Psoas muscle (tissue), 8 donors: Measurements from ENCODE around the gene METTL1. TPM values are rescaled to one million over a fixed set of nuclear protein-coding genes. Genes with fewer than 3 reads are reported as not detected.
A peak's percentile ranks its signal among the peaks of the same experiment; 100 is the strongest.

Experiments
- ATAC-seq, 4 donors: fragments of 200-7000 bp; cut with Tn5 transposase; one replicate each; pipeline ENCODE4 v1.9.1; 2020; ENCODE audit warnings: moderate library complexity in 3 of 4, mild to moderate bottlenecking in 2 of 4
- DNase-seq, 2 donors: peaks; one replicate each; pipeline ENCODE4 v3.0.0-alpha.2; 2020
- H3K27ac ChIP-seq: fragments of 200-600 bp; one replicate; pipeline ENCODE4 v1.8.0; 2022
- H3K27me3 ChIP-seq, 3 donors: fragments of 200-600 bp in 1 of 3; one replicate each; pipeline versions ENCODE4 v1.6.1 to v1.8.0; 2013 to 2022; ENCODE audit warnings: low read length in 2 of 3, mild to moderate bottlenecking in 2 of 3, moderate library complexity in 1 of 3; ENCODE audit not compliant: insufficient read depth in 3 of 3
- H3K36me3 ChIP-seq, 2 donors: fragments of 200-600 bp in 1 of 2; one replicate each; pipeline versions ENCODE4 v1.6.1 to v1.8.0; 2013 to 2022; ENCODE audit warnings: low read depth in 1 of 2, mild to moderate bottlenecking in 1 of 2, moderate library complexity in 1 of 2; ENCODE audit not compliant: insufficient read depth in 1 of 2
- H3K4me1 ChIP-seq: fragments of 200-600 bp; one replicate; pipeline ENCODE4 v1.8.0; 2022
- H3K4me3 ChIP-seq: fragments of 200-600 bp; one replicate; pipeline ENCODE4 v1.8.0; 2022; ENCODE audit warnings: mild to moderate bottlenecking
- H3K9me3 ChIP-seq: fragments of 200-600 bp; one replicate; pipeline ENCODE4 v1.8.0; 2022
- WGBS, 3 donors: extraction: QIAGEN DNeasy Blood & Tissue Kit; methylation state at CpG; one replicate each; pipeline versions ENCODE4 v1.1.6 to v1.1.7; 2013; 5-methylcytosine and 5-hydroxymethylcytosine counted together
- intact Hi-C, 2 donors: fragments of 100-400 bp; cut with DNase I; formaldehyde crosslinking; loops; one replicate each; pipeline versions ENCODE4 v1.11.0 to v1.14.2; 2022
- polyA plus RNA-seq, 3 donors: library from polyadenylated mRNA; stranded (reverse); fragments of 200-250 nt; gene quantifications; one replicate each; pipeline ENCODE4 v1.2.3, GENCODE V29; 2013
- total RNA-seq, 4 donors: library from RNA; stranded (reverse); fragmentation: NEBNext Ultra II Directional in 2 of 4; extraction: Animal tissue kit (Norgen Biotek cat#: 25700) in 2 of 4; gene quantifications; one replicate each; pipeline versions ENCODE4 v1.2.1 to v1.2.4, GENCODE V29; 2021 to 2023
- TF ChIP-seq, protein P1 (sequence below): fragments of 200-600 bp; IDR thresholded peaks from one replicate; pipeline ENCODE4 v1.8.0; 2022; ENCODE audit warnings: antibody characterized with exemption
- donor health status: healthy with polysubstance abuse.
- donor health status: DM: no; HTN: no; CAD: no; lungs with moderate emphysema.
- donor health status: Bipolar disorder and iron deficiency.
- donor health status: healthy.
- donor health status: DM: yes; HTN: yes; CAD: no.
- donor health status: DM: no; HTN: no; CAD: no.
- donor health status: DM: no; HTN: no; CAD: no.
- donor health status: DM: yes; HTN: yes; CAD: no.

The METTL1 gene
- total and polyA plus RNA-seq, 7 donors = 18.8 to 80.9 (median 26.3) TPM

GRCh38 chr12:57797933-57798332 is 26.0 kb upstream of the METTL1 start:
- H3K4me1 ChIP-seq = no peaks in the 10 kb centered on the region
- ATAC-seq (no peak), DNase-seq (no peak)
- no peak overlapping the region for H3K27ac ChIP-seq
- WGBS, 3 donors = 89 to 100% (median 93%) methylated on average over 1 of the region's 1 CpG
- no peaks in the 10 kb centered on the region for H3K27me3 ChIP-seq
- H3K9me3 ChIP-seq = no peaks in the 10 kb centered on the region
- peaks cover 13 to 95% of the 10 kb centered on the region in 2 donors for H3K36me3 ChIP-seq
- H3K4me3 ChIP-seq = no peak overlapping the region
- TF ChIP-seq, protein P1, sequence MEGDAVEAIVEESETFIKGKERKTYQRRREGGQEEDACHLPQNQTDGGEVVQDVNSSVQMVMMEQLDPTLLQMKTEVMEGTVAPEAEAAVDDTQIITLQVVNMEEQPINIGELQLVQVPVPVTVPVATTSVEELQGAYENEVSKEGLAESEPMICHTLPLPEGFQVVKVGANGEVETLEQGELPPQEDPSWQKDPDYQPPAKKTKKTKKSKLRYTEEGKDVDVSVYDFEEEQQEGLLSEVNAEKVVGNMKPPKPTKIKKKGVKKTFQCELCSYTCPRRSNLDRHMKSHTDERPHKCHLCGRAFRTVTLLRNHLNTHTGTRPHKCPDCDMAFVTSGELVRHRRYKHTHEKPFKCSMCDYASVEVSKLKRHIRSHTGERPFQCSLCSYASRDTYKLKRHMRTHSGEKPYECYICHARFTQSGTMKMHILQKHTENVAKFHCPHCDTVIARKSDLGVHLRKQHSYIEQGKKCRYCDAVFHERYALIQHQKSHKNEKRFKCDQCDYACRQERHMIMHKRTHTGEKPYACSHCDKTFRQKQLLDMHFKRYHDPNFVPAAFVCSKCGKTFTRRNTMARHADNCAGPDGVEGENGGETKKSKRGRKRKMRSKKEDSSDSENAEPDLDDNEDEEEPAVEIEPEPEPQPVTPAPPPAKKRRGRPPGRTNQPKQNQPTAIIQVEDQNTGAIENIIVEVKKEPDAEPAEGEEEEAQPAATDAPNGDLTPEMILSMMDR = no peak
- intact Hi-C loops = no loop called here

DNA sequence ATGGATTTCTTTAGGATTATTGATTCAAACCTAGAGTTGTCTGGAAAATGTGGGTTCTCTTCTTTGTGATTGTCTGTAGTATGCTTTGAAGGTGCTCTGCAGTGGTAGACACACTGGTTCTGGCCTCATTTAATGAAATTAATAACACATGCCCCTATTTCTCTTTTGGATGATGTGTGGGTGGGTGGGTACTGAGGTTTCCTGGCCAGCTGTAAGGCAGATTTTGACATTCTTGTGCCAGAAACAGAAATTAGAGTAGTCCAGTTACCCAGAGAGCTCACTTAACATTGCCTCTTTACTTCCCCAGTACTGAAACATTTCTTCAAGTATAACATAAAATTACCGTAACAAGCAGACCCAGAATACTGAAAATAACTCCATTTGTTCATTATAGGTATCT is 25.1 kb upstream of the METTL1 start:
- Histone ChIP-seq H3K27me3 (no peaks in the 10 kb centered on the region), H3K36me3 (peaks cover 10 to 95% of the 10 kb centered on the region in 2 donors), H3K27ac (no peak overlapping the region), H3K4me3 (no peak overlapping the region), H3K4me1 (no peaks in the 10 kb centered on the region), H3K9me3 (no peaks in the 10 kb centered on the region)
- ATAC-seq (no peak), DNase-seq (no peak)
- TF ChIP-seq, protein P1 = no peak
- intact Hi-C loops = no loop called here
- WGBS, 3 donors = 95 to 99% (median 97%) methylated on average over 1 of the region's 1 CpG

DNA sequence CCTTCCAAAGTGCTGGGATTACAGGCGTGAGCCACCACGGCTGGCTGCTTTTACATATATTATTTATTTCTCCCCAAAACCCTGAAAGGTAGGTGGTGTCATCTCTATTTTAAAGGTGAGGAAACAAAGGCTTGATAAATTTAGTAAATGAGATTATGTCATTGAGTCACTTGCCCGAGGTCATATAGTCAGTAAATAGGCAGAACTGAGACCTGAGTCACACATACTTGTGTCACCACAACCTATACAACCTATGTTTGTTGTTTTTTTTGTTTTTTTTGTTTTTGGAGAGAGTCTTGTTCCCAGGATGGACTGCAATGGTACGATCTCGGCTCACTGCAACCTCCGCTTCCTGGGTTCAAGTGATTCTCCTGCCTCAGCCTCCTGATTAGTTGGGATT is 23.4 kb upstream of the METTL1 start:
- WGBS, 3 donors = 84 to 89% (median 87%) methylated on average over 6 of the region's 6 CpGs
- intact Hi-C loops = no loop called here
- peaks cover 10 to 94% of the 10 kb centered on the region in 2 donors for H3K36me3 ChIP-seq
- ATAC-seq (peak in 2 of 4 donors; percentile 41 to 54), DNase-seq (no peak)
- H3K4me1 ChIP-seq = no peaks in the 10 kb centered on the region
- H3K9me3 ChIP-seq = no peaks in the 10 kb centered on the region
- H3K27me3 ChIP-seq = no peaks in the 10 kb centered on the region
- TF ChIP-seq, protein P1 = no peak
- no peak overlapping the region for H3K4me3 ChIP-seq
- peak overlapping the region; percentile 42 for H3K27ac ChIP-seq

- peak in 1 of 4 donors; percentile 27 for ATAC-seq
- intact Hi-C loops = no loop called here
- no peaks in the 10 kb centered on the region for H3K9me3 ChIP-seq
- H3K36me3 ChIP-seq = peaks cover 7 to 94% of the 10 kb centered on the region in 2 donors
- DNase-seq = no peak
- no peaks in the 10 kb centered on the region for H3K27me3 ChIP-seq
- H3K4me1 ChIP-seq = no peaks in the 10 kb centered on the region
- no peak overlapping the region for H3K27ac ChIP-seq
- no peak overlapping the region for H3K4me3 ChIP-seq
- WGBS, 3 donors = 54 to 84% (median 61%) methylated on average over 1 of the region's 1 CpG
- TF ChIP-seq, protein P1 = no peak
These were observed 22.0 kb upstream of the METTL1 start for GRCh38 chr12:57793920-57794319.

GRCh38 chr12:57783861-57784260 is 12.0 kb upstream of the METTL1 start:
- H3K36me3 ChIP-seq = peaks cover 9 to 61% of the 10 kb centered on the region in 2 donors
- no peak for ATAC-seq
- H3K4me3 ChIP-seq = peak overlapping the region; percentile 83
- TF ChIP-seq, protein P1 = no peak
- H3K27me3 ChIP-seq = no peaks in the 10 kb centered on the region
- no peak overlapping the region for H3K27ac ChIP-seq
- H3K4me1 ChIP-seq = peaks cover 17% of the 10 kb centered on the region
- intact Hi-C loops = no loop called here
- no peak for DNase-seq
- no peaks in the 10 kb centered on the region for H3K9me3 ChIP-seq
- WGBS, 3 donors = 90 to 91% (median 90%) methylated on average over 11 of the region's 11 CpGs
